ENCODE measurements around the gene SMIM3. TPM values are rescaled to one million over a fixed set of nuclear protein-coding genes. Genes with fewer than 3 reads are reported as not detected.

Gene SMIM3
- total and polyA plus RNA-seq, 2 of the 8 experiments (the other 6 are each of a cell fraction or from before 2014, with no cell fraction given) = 10.4 to 15.7 TPM

DNA sequence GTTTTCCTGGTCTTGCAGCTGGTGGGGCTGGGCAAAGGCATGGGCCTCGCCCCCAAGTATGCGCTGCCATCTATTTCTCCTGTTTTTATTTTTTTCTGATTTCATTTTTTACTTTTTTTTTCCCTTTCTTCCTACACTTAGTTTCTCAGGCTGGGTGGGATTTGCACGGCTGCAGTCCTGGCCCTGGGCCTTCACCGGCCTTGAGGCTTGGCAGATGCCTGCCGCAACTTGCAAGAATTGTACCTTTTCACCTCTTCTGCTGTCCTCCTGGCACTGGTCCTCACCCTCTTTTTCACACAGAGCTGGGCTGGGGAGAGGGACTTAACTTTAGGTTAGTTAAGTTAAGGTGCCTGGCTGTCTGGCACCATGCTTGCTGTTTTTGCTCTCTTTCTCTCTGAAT, 57.5 kb downstream of the SMIM3 start:
- no peak overlapping the region for H2BK120ac ChIP-seq (replicated peaks; ENCODE audit: low read depth, low read length)
- ChIA-PET POLR2A (ENCODE audit: partially characterized antibody) (interaction anchor here (0.6 to 1.4 kb wide), 3 partner anchors 135 to 211 kb away, joined by 3 read pairs; partner anchors contain the start of gene RBM22), CTCF (ENCODE audit: partially characterized antibody) (interaction anchor here (0.8 to 1.1 kb wide), 3 partner anchors 11 to 34 kb away, joined by 3 to 4 read pairs (median 4); no protein-coding TSS in a partner anchor)
- H2BK5ac ChIP-seq (ENCODE audit: low read depth, low read length) = no peak overlapping the region
- H3K27ac ChIP-seq (ENCODE audit: low read depth, low read length) = no peak overlapping the region
- no peaks in the 10 kb centered on the region for H3K9me3 ChIP-seq (ENCODE audit: insufficient read depth in 2 of 2, low read depth in 1 of 2, low read length in 1 of 2)
- peak overlapping the region; percentile 61; the same call in 1 of the 2 replicates for H2BK20ac ChIP-seq (ENCODE audit: low read length)
- no peak overlapping the region for H3K14ac ChIP-seq (ENCODE audit: insufficient read length)
- no peak overlapping the region for H4K5ac ChIP-seq (ENCODE audit: insufficient read length, low read depth, low read length)
- no peaks in the 10 kb centered on the region for H3K79me2 ChIP-seq (ENCODE audit: control insufficient read depth in 1 of 2, insufficient read depth in 2 of 2, low read length in 2 of 2)
- H3K9ac ChIP-seq (replicated peaks in 1 of 4; ENCODE audit: extremely low read depth in 1 of 4, low read depth in 3 of 4, low read length in 3 of 4) = no peak overlapping the region
- H3K56ac ChIP-seq (replicated peaks; ENCODE audit: insufficient read length, low read depth, low read length) = no peak overlapping the region
- 93% methylated on average over 5 of the region's 5 CpGs; no CpG with 5 or more reads in 1 of the 2 experiments for WGBS, 2 experiments (ENCODE audit: extremely low coverage in 1 of 2, insufficient coverage in 1 of 2, insufficient read length in 1 of 2, insufficient replicate concordance in 2 of 2, low coverage in 1 of 2, low lambda C conversion rate in 2 of 2, missing lambda C conversion rate in 1 of 2)
- no peak overlapping the region for H4K91ac ChIP-seq (replicated peaks; ENCODE audit: insufficient read length, low read length)
- no peak overlapping the region for H2BK12ac ChIP-seq (ENCODE audit: low read depth, low read length)
- H3K36me3 ChIP-seq (ENCODE audit: control insufficient read depth in 2 of 4, insufficient read depth in 4 of 4, low read length in 3 of 4) = no peaks in the 10 kb centered on the region
- FAIRE-seq = no peak
- no peak overlapping the region for H2AK5ac ChIP-seq (ENCODE audit: low read depth, low read length)
- H3K4me3 ChIP-seq (ENCODE audit: extremely low read depth in 1 of 4, insufficient read depth in 2 of 4, low read depth in 3 of 4, low read length in 4 of 4) = no peak overlapping the region
- TF ChIP-seq JUN (IDR thresholded peaks at IDR 0.05; ENCODE audit: low read depth, low read length) (no peak), RAD21 (IDR thresholded peaks at IDR 0.05 in 1 of 2, conservative IDR thresholded peaks at IDR 0.05 in 1 of 2; ENCODE audit: low read depth in 2 of 2, low read length in 2 of 2) (no peak), JUND (IDR thresholded peaks at IDR 0.05; ENCODE audit: low read length) (no peak)
- no peak overlapping the region for H3K18ac ChIP-seq (ENCODE audit: extremely low read depth, low read length)
- no peak overlapping the region for H3K23ac ChIP-seq (ENCODE audit: insufficient read length)
- no peak for DNase-seq (ENCODE audit: low read depth in 1 of 2, low spot score in 2 of 2)
- H3K4ac ChIP-seq (replicated peaks; ENCODE audit: insufficient read length, low read depth, low read length) = no peak overlapping the region
- no peaks in the 10 kb centered on the region for H4K20me1 ChIP-seq (replicated peaks in 1 of 2; ENCODE audit: control insufficient read depth in 1 of 2, insufficient read depth in 2 of 2, low read length in 2 of 2)
- H3K79me1 ChIP-seq (ENCODE audit: low read depth, low read length) = no peaks in the 10 kb centered on the region
- H2BK15ac ChIP-seq (ENCODE audit: low read length) = no peak overlapping the region
- H3K4me2 ChIP-seq (ENCODE audit: insufficient read depth in 1 of 2, low read depth in 2 of 2, low read length in 2 of 2) = no peak overlapping the region
- peaks cover 0 to 10% (median 3%) of the 10 kb centered on the region in 4 experiments; a peak in 2 of 7 replicates for H3K4me1 ChIP-seq (replicated peaks in 1 of 4; ENCODE audit: control insufficient read depth in 3 of 4, insufficient read depth in 4 of 4, low read length in 3 of 4)
- H4K8ac ChIP-seq (ENCODE audit: extremely low read depth, insufficient read depth, low read length) = no peak overlapping the region; the same call in 1 of the 2 replicates
- no peaks in the 10 kb centered on the region for H3K27me3 ChIP-seq (replicated peaks in 1 of 4; ENCODE audit: control insufficient read depth in 3 of 4, extremely low read depth in 1 of 4, insufficient read depth in 3 of 4, low read length in 3 of 4)
- H3K23me2 ChIP-seq (ENCODE audit: low read depth, low read length) = no peaks in the 10 kb centered on the region
- peak overlapping the region; percentile 95; the same call in 1 of the 2 replicates for H2AFZ ChIP-seq (ENCODE audit: low read length)
